ENCODE measurements around the gene ITGA11. TPM values are rescaled to one million over a fixed set of nuclear protein-coding genes. Genes with fewer than 3 reads are reported as not detected.

The ITGA11 gene
- total and polyA plus RNA-seq, 2 donors (not counting 1 experiment from before 2014, with no cell fraction given): not detected

DNA sequence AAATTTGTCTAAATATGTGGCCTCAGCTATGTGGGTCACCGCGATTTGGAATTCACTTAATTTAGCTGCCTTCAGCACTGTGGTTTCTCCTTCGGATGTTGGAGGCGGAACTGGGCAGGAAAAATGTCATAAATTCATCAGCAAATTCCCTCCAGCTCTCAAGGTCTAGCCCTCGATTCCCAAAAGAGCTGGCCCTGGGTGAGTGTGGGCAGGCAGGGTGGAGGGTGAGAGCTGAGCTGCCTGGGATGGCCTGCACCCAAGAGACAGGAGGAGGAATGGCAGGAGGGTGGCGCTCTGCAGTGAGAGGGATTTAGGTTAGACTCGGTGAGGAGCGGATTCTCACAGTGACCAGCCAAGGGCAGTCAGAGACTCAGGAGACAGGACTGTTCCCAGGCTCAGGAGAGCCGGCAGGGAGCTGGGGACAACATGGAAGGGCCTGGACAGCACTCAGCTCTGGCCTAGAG, 97.3 kb downstream of the ITGA11 start:
- Histone ChIP-seq H3K27ac (ENCODE audit: low read length in 2 of 2) (no peak overlapping the region), H3K9ac (ENCODE audit: low read length) (no peak overlapping the region), H3K36me3 (replicated peaks in 1 of 2; ENCODE audit: control extremely low read depth in 1 of 2, control insufficient read depth in 1 of 2, extremely low read depth in 1 of 2, insufficient read depth in 2 of 2, low read length in 1 of 2) (no peaks in the 10 kb centered on the region), H4K20me1 (ENCODE audit: control insufficient read depth, insufficient read depth, low read length, poor library complexity, severe bottlenecking) (no peaks in the 10 kb centered on the region), H3K4me2 (replicated peaks; ENCODE audit: low read depth, low read length, poor library complexity, severe bottlenecking) (no peak overlapping the region), H3K4me3 (ENCODE audit: control extremely low read depth in 1 of 5, extremely low read depth in 1 of 5, insufficient read depth in 1 of 5, low read depth in 2 of 5, low read length in 4 of 5) (no peak overlapping the region), H3K4me1 (ENCODE audit: control insufficient read depth in 2 of 2, insufficient read depth in 2 of 2, low read length in 2 of 2) (no peaks in the 10 kb centered on the region), H3K9me3 (ENCODE audit: control extremely low read depth in 1 of 3, control insufficient read depth in 2 of 3, insufficient read depth in 1 of 3, low read length in 2 of 3) (no peaks in the 10 kb centered on the region), H3K79me2 (ENCODE audit: control insufficient read depth, insufficient read depth, low read length) (no peaks in the 10 kb centered on the region), H2AFZ (ENCODE audit: insufficient read depth, low read depth, low read length, poor library complexity, severe bottlenecking) (no peak overlapping the region), H3K27me3 (replicated peaks in 1 of 4; ENCODE audit: control extremely low read depth in 1 of 4, control insufficient read depth in 3 of 4, insufficient read depth in 4 of 4, low read length in 3 of 4) (peaks cover 0 to 5% (median 0%) of the 10 kb centered on the region in 4 experiments)
- ChIA-PET POLR2A (no interaction called here), CTCF (no interaction called here)
- no peaks in the 10 kb centered on the region for H3K9me3 Mint-ChIP-seq (ENCODE audit: insufficient read depth)
- H3K27ac Mint-ChIP-seq: no peak overlapping the region
- DNase-seq: no peak
- no peak for TF ChIP-seq EZH2 (IDR thresholded peaks at IDR 0.05; ENCODE audit: borderline replicate concordance, insufficient read depth, low read depth, low read length, poor library complexity, severe bottlenecking)
- TF ChIP-seq, protein P1, sequence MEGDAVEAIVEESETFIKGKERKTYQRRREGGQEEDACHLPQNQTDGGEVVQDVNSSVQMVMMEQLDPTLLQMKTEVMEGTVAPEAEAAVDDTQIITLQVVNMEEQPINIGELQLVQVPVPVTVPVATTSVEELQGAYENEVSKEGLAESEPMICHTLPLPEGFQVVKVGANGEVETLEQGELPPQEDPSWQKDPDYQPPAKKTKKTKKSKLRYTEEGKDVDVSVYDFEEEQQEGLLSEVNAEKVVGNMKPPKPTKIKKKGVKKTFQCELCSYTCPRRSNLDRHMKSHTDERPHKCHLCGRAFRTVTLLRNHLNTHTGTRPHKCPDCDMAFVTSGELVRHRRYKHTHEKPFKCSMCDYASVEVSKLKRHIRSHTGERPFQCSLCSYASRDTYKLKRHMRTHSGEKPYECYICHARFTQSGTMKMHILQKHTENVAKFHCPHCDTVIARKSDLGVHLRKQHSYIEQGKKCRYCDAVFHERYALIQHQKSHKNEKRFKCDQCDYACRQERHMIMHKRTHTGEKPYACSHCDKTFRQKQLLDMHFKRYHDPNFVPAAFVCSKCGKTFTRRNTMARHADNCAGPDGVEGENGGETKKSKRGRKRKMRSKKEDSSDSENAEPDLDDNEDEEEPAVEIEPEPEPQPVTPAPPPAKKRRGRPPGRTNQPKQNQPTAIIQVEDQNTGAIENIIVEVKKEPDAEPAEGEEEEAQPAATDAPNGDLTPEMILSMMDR (IDR thresholded peaks at IDR 0.05): no peak
- no peak overlapping the region for H3K4me3 Mint-ChIP-seq
- 54% methylated on average over 7 of the region's 9 CpGs for WGBS (ENCODE audit: insufficient coverage)
- peaks cover 17% of the 10 kb centered on the region for H3K27me3 Mint-ChIP-seq
- no peak for ATAC-seq (ENCODE audit: low read depth)
- no peaks in the 10 kb centered on the region for H3K4me1 Mint-ChIP-seq
- intact Hi-C loops (cut with micrococcal nuclease): no loop called here

DNA sequence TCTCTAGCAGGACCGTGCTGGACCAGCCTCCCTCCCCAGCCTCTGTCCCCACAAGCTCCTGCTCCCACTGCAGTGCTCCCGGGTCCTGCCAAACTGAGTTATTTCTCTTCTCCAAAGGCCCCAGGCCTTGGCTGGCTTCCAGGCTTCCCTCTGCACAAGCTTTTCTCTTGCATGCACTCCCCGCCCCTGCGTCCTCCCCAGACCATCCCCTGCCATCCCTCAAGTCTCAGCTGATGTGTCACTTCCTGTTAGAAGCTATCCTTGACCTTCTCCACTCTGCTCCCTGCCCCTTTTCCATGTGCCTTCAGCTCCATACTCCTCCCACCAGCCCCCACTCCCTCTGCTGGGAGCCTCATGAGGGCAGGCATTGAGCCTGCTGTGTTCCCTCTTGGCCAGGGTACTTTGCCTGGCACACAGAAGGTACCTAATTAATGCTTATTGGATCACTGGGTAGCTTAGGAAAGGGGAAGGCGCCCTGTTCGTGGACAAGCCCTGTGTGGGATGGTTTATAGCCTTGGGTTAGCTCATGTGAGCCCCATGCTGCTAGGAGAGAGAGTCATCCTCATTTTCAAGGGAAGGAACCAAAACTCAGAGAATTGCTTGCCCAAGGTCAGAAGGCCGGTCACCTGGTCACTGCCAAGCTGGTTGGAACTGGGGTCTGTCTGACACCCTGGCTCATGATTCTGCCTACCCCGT, 98.0 kb downstream of the ITGA11 start:
- ATAC-seq (ENCODE audit: low read depth): no peak
- H3K27me3 Mint-ChIP-seq: peaks cover 17% of the 10 kb centered on the region
- CTCF ChIA-PET: no interaction called here
- peaks cover 0 to 5% (median 0%) of the 10 kb centered on the region in 4 experiments for H3K27me3 ChIP-seq (replicated peaks in 1 of 4; ENCODE audit: control extremely low read depth in 1 of 4, control insufficient read depth in 3 of 4, insufficient read depth in 4 of 4, low read length in 3 of 4)
- H3K9me3 Mint-ChIP-seq (ENCODE audit: insufficient read depth): no peaks in the 10 kb centered on the region
- WGBS (ENCODE audit: insufficient coverage): 59% methylated on average over 7 of the region's 8 CpGs
- no peaks in the 10 kb centered on the region for H4K20me1 ChIP-seq (ENCODE audit: control insufficient read depth, insufficient read depth, low read length, poor library complexity, severe bottlenecking)
- TF ChIP-seq, protein P1 (IDR thresholded peaks at IDR 0.05): no peak
- no peak for TF ChIP-seq EZH2 (IDR thresholded peaks at IDR 0.05; ENCODE audit: borderline replicate concordance, insufficient read depth, low read depth, low read length, poor library complexity, severe bottlenecking)
- POLR2A ChIA-PET: no interaction called here
- no peaks in the 10 kb centered on the region for H3K79me2 ChIP-seq (ENCODE audit: control insufficient read depth, insufficient read depth, low read length)
- no peak overlapping the region for H3K9ac ChIP-seq (ENCODE audit: low read length)
- H3K4me1 ChIP-seq (ENCODE audit: control insufficient read depth in 2 of 2, insufficient read depth in 2 of 2, low read length in 2 of 2): no peaks in the 10 kb centered on the region
- no peak overlapping the region for H3K4me3 ChIP-seq (ENCODE audit: control extremely low read depth in 1 of 5, extremely low read depth in 1 of 5, insufficient read depth in 1 of 5, low read depth in 2 of 5, low read length in 4 of 5)
- H2AFZ ChIP-seq (ENCODE audit: insufficient read depth, low read depth, low read length, poor library complexity, severe bottlenecking): no peak overlapping the region
- H3K36me3 ChIP-seq (replicated peaks in 1 of 2; ENCODE audit: control extremely low read depth in 1 of 2, control insufficient read depth in 1 of 2, extremely low read depth in 1 of 2, insufficient read depth in 2 of 2, low read length in 1 of 2): no peaks in the 10 kb centered on the region
- H3K4me3 Mint-ChIP-seq: no peak overlapping the region
- no peak overlapping the region for H3K27ac ChIP-seq (ENCODE audit: low read length in 2 of 2)
- no peak overlapping the region for H3K4me2 ChIP-seq (replicated peaks; ENCODE audit: low read depth, low read length, poor library complexity, severe bottlenecking)
- no peaks in the 10 kb centered on the region for H3K4me1 Mint-ChIP-seq
- H3K27ac Mint-ChIP-seq: no peak overlapping the region
- intact Hi-C loops (cut with micrococcal nuclease): no loop called here
- DNase-seq: no peak
- H3K9me3 ChIP-seq (ENCODE audit: control extremely low read depth in 1 of 3, control insufficient read depth in 2 of 3, insufficient read depth in 1 of 3, low read length in 2 of 3): no peaks in the 10 kb centered on the region
